Heart right ventricle (tissue), 16 donors: Measurements from ENCODE around the gene TMEM14A. TPM values are rescaled to one million over a fixed set of nuclear protein-coding genes. Genes with fewer than 3 reads are reported as not detected.
"Not testable (repeated sequence)": the region's sequence is repeated elsewhere in the genome, so short reads cannot be mapped to it uniquely, and the experiment has no call there.

Experiments
- ATAC-seq, 8 donors: fragments of 200-7000 bp; cut with Tn5 transposase; one replicate each; pipeline ENCODE4 v1.9.1; 2020; ENCODE audit warnings: mild to moderate bottlenecking in 8 of 8, moderate library complexity in 8 of 8, moderate number of reproducible peaks in 1 of 8
- DNase-seq, 2 donors: peaks; one replicate each; pipeline ENCODE4 v3.0.0-alpha.2; 2020
- H3K27ac ChIP-seq, 10 donors: fragments of 200-600 bp; sonication (generic) in 2 of 10; one replicate each; pipeline versions ENCODE4 v1.5.0 to v1.8.0; 2020 to 2022; ENCODE audit warnings: mild to moderate bottlenecking in 3 of 10
- H3K27me3 ChIP-seq, 7 donors: fragments of 200-600 bp; one replicate each; pipeline ENCODE4 v1.8.0; 2021 to 2022; ENCODE audit warnings: mild to moderate bottlenecking in 2 of 7
- H3K36me3 ChIP-seq, 9 donors: fragments of 200-600 bp; sonication (generic) in 1 of 9; one replicate each; pipeline versions ENCODE4 v1.5.0 to v1.8.0; 2020 to 2022; ENCODE audit warnings: mild to moderate bottlenecking in 2 of 9
- H3K4me1 ChIP-seq, 9 donors: fragments of 200-600 bp; sonication (generic) in 1 of 9; one replicate each; pipeline versions ENCODE4 v1.5.0 to v1.8.0; 2020 to 2022; ENCODE audit warnings: mild to moderate bottlenecking in 4 of 9
- H3K4me3 ChIP-seq, 10 donors: fragments of 200-600 bp; sonication (generic) in 2 of 10; one replicate each; pipeline versions ENCODE4 v1.5.0 to v1.8.0; 2020 to 2022; ENCODE audit warnings: mild to moderate bottlenecking in 7 of 10, moderate library complexity in 2 of 10
- H3K9me3 ChIP-seq, 11 donors: fragments of 200-600 bp in 10 of 11; sonication (generic) in 2 of 11; one replicate each; pipeline versions ENCODE4 v1.5.0 to v1.8.0; 2013 to 2022; ENCODE audit warnings: mild to moderate bottlenecking in 2 of 11, control low read depth in 1 of 11, moderate library complexity in 1 of 11
- CTCF ChIP-seq, 9 donors: fragments of 200-600 bp; sonication (generic) in 2 of 9; IDR thresholded peaks; one replicate each; pipeline versions ENCODE4 v1.5.0 to v1.8.0; 2021 to 2022; ENCODE audit warnings: antibody characterized with exemption in 9 of 9, mild to moderate bottlenecking in 5 of 9, moderate library complexity in 1 of 9
- WGBS, 2 donors: extraction: QIAGEN DNeasy Blood & Tissue Kit; methylation state at CpG; one replicate each; pipeline ENCODE4 v1.1.7; 2013; ENCODE audit warnings: inconsistent platforms in 1 of 2; 5-methylcytosine and 5-hydroxymethylcytosine counted together
- intact Hi-C, 10 donors: fragments of 100-400 bp; cut with DNase I; formaldehyde crosslinking; loops; one replicate each; pipeline versions ENCODE4 v1.11.1 to v1.14.2; 2022
- polyA plus RNA-seq, 2 donors: library from polyadenylated mRNA; stranded (reverse); fragments of 200-250 nt; gene quantifications; one replicate each; pipeline ENCODE4 v1.2.3, GENCODE V29; 2013
- total RNA-seq, 10 donors: library from RNA; stranded (reverse); fragmentation: NEBNext Ultra II Directional in 3 of 10; extraction: Animal tissue kit (Norgen Biotek cat#: 25700) in 3 of 10; gene quantifications; one replicate each; pipeline versions ENCODE4 v1.2.1 to v1.2.4, GENCODE V29; 2021 to 2023
- donor health status: Arrhythmogenic right ventricular cardiomyopathy.
- donor health status: ischemic (EF 13 %, LVEDD 7.1; RV severe dilation, severe dysfunction).
- donor health status: healthy with polysubstance abuse.
- donor health status: DM: no; HTN: yes; CAD: no.
- donor health status: DM: no; HTN: no; CAD: no.
- donor health status: ischemic (EF 25% LVEDD 6.9; RV normal size, moderate dysfunction).
- donor health status: ischemic (EF 25% LVEDD 5.7; RV mildly dilated, moderate dysfunction).
- donor health status: healthy.
- donor health status: DM: yes; HTN: yes; CAD: no.
- donor health status: Ischemic cardiomyopathy.
- donor health status: ischemic (EF 35%, LVEDD 5.7; RV mildly dilated, moderate dysfunction).
- donor health status: nonischemic (EF 11% LVEDD 7.7; RV severe dilation, severe dysfunction).
- donor health status: DM: yes; HTN: yes; CAD: no.
- donor health status: PGD.
- donor health status: ischemic (EF 29% LVEDD 5.4; RV normal size, mild dysfunction).
- donor health status: nonischemic (EF 23%, LVEDD 6.1; RV moderate dilation, normal function).

TMEM14A gene
- total and polyA plus RNA-seq, 12 donors: 5.7 to 10.0 (median 6.9) TPM

GRCh38 chr6:52671676-52672075 lies 763 bp downstream of the TMEM14A start:
- TF ChIP-seq CTCF (IDR thresholded peaks at IDR 0.05): no peak
- no peak overlapping the region for H3K27ac ChIP-seq
- peaks cover 0 to 27% (median 0%) of the 10 kb centered on the region in 7 donors for H3K27me3 ChIP-seq
- ATAC-seq (no peak), DNase-seq (no peak)
- peaks cover 0 to 18% (median 15%) of the 10 kb centered on the region in 9 donors for H3K4me1 ChIP-seq
- H3K36me3 ChIP-seq: peaks cover 0 to under 1% (median 0%) of the 10 kb centered on the region in 9 donors
- 75 to 81% methylated on average over 9 of the region's 9 CpGs for WGBS, 2 donors
- intact Hi-C loops: no loop called here
- H3K4me3 ChIP-seq: peak overlapping the region; percentile 47 to 81 (median 67)
- no peaks in the 10 kb centered on the region for H3K9me3 ChIP-seq

GRCh38 chr6:52672412-52673025 lies 1.6 kb downstream of the TMEM14A start:
- no peak overlapping the region for H3K27ac ChIP-seq
- no peak overlapping the region for H3K4me3 ChIP-seq
- H3K9me3 ChIP-seq: no peaks in the 10 kb centered on the region
- ATAC-seq (no peak), DNase-seq (no peak)
- peaks cover 0 to 18% (median 15%) of the 10 kb centered on the region in 9 donors for H3K4me1 ChIP-seq
- WGBS, 2 donors: 92 to 94% methylated on average over 9 of the region's 9 CpGs
- peaks cover 0 to 9% (median 0%) of the 10 kb centered on the region in 9 donors for H3K36me3 ChIP-seq
- intact Hi-C loops: no loop called here
- peaks cover 0 to 27% (median 0%) of the 10 kb centered on the region in 7 donors for H3K27me3 ChIP-seq
- TF ChIP-seq CTCF (IDR thresholded peaks at IDR 0.05): no peak

GRCh38 chr6:52674666-52675065 lies 3.8 kb downstream of the TMEM14A start:
- no peaks in the 10 kb centered on the region for H3K9me3 ChIP-seq

GRCh38 chr6:52675372-52675771 lies 4.5 kb downstream of the TMEM14A start:
- no peak for TF ChIP-seq CTCF (IDR thresholded peaks at IDR 0.05)
- Histone ChIP-seq H3K4me1 (peaks cover 0 to 17% (median 14%) of the 10 kb centered on the region in 9 donors), H3K36me3 (peaks cover 0 to 28% (median 0%) of the 10 kb centered on the region in 9 donors), H3K27me3 (peaks cover 0 to 45% (median 0%) of the 10 kb centered on the region in 7 donors), H3K9me3 (no peaks in the 10 kb centered on the region), H3K4me3 (no peak overlapping the region), H3K27ac (no peak overlapping the region)
- intact Hi-C loops: no loop called here
- DNase-seq: no peak
- ATAC-seq: no peak
- 100% methylated on average over 1 of the region's 1 CpG for WGBS, 2 donors

More at GRCh38 chr6:52674666-52675065, 3.8 kb downstream of the TMEM14A start:
- 84 to 88% methylated on average over 7 of the region's 7 CpGs for WGBS, 2 donors
- H3K36me3 ChIP-seq: peaks cover 0 to 28% (median 0%) of the 10 kb centered on the region in 9 donors
- peaks cover 0 to 40% (median 0%) of the 10 kb centered on the region in 7 donors for H3K27me3 ChIP-seq
- no peak for TF ChIP-seq CTCF (IDR thresholded peaks at IDR 0.05)
- no peak overlapping the region for H3K27ac ChIP-seq
- intact Hi-C loops: no loop called here
- no peak overlapping the region for H3K4me3 ChIP-seq
- DNase-seq (no peak), ATAC-seq (no peak)
- peaks cover 0 to 18% (median 15%) of the 10 kb centered on the region in 9 donors for H3K4me1 ChIP-seq

GRCh38 chr6:52676631-52677030 lies 5.7 kb downstream of the TMEM14A start:
- 88 to 89% methylated on average over 8 of the region's 8 CpGs for WGBS, 2 donors

More at GRCh38 chr6:52676631-52677030, 5.7 kb downstream of the TMEM14A start:
- intact Hi-C loops, H3K4me1 ChIP-seq, H3K27ac ChIP-seq, DNase-seq, ATAC-seq, H3K4me3 ChIP-seq, H3K9me3 ChIP-seq: not testable (repeated sequence)
- Histone ChIP-seq H3K36me3 (peaks cover 0 to 32% (median 0%) of the 10 kb centered on the region in 9 donors), H3K27me3 (peaks cover 0 to 48% (median 0%) of the 10 kb centered on the region in 7 donors)
